ENCODE measurements around the gene COL17A1.

DNA sequence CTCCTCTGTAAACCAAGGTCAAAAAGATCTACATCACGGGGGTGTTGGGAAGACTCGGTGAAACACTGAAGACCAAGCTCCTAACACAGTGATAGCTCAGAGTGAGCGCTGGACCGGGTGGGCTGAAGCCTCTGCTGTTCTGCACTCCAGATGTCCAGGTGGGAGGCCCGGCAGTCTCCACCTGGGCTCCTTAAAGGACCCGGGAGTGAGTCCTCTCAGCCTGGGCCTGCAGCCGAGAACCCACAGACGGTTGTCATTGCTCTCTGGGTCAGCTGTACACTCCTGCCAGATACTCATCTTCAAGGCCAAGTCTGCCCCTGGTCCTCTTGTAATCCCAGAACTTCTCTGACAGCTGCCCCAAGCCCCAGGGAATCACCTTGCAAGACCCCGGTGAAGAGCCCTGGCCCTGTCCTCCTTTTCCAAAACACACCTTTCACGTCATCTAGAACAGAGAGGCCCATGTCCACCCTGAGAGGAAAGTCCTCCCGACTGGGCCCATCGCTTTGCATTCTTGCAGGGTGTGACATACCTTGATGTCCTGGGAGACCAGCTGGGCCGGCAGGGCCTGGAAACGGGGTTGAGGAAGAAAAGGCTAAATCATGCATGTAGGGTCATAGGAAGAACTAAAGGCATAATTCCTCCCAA is 43.7 kb downstream of the COL17A1 start:
- TF ChIP-seq EZH2phosphoT487 (IDR thresholded peaks at IDR 0.05; ENCODE audit: borderline replicate concordance, low read length) (no peak), CTCF (conservative IDR thresholded peaks at IDR 0.05; ENCODE audit: low read depth, low read length) (no peak), EZH2 (IDR thresholded peaks at IDR 0.05; ENCODE audit: low read length, unreplicated experiment) (no peak)
